DMS53 (cell line): ENCODE measurements around the gene COG2.
"Not testable (repeated sequence)": the region's sequence is repeated elsewhere in the genome, so short reads cannot be mapped to it uniquely, and the experiment has no call there.

Source experiments
- DNase-seq: peaks from one replicate; lab custom pipeline; 2025; lab: John Stamatoyannopoulos, UW

The COG2 gene

DNA sequence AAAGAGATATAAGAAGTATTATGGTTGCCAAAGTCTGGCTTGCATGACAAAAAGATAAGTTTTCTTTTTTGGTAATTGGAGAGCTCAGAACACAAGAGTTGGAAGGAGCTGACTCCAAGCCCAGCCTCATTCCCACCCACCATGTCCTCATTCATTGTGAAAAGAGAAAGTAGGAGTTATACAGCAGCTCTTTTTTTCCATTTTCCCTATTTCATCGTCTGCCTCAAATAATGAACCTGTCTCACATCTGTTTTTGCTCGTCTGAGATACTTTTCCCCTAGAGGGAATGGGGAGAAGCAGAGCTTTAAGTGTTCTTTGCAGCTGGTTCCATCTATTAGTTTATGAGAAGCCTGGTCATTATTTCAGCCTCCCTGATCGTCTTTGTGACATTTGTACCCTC, 36.9 kb downstream of the COG2 start:
- no peak for DNase-seq

DNA sequence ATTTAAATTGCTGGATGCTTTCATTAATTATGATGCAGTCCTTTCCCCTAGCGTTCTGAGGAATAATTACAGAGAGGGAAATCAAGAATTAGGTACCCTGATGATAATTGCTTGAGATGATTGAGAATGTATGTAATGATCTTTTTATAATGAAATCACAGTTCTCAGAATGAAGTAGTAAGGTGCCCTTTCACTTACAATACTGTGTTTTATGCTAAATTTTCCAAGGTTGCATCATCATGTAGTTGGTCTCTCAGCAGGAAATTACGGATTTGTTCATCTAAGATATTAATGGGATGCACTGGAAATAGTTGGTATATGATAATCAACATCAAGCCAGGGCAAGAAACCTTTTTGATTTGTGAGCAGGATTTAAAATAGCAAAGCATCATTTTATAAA, 37.5 kb downstream of the COG2 start:
- DNase-seq: no peak

DNA sequence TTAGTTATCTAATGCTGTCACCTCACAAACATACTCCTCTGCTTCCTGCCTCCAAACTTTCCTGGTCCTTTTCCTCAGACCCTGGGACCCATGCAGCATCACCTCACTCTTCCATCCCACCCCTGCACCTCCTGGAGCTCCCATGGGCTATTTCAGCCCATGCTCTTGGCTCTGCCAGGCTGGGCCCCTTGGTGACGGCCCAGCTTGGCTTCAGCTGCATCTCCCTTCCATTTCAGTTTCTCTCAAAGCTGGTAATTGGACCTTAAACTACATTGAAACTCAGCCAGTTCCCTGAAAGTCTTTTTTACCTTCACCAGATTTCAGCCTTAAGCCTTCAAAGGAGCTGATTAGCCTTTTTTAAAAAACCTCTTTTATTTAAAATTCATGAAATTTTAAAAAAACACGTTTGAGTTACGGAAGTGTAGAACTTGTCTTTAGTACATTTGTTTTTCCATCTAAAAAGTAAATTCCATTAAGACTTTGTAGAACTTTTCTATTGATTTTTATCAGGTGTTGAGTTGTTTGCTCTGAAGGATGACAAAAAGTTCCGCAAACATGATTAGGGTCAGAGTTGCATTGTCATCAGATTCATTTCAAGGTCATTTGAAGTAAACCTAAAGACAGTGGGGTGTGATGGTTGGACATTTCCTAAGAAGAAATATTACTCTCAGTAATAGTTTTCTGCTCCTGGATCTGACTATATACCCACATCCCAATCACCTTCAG, 38.2 kb downstream of the COG2 start:
- peak; percentile 38 for DNase-seq

DNA sequence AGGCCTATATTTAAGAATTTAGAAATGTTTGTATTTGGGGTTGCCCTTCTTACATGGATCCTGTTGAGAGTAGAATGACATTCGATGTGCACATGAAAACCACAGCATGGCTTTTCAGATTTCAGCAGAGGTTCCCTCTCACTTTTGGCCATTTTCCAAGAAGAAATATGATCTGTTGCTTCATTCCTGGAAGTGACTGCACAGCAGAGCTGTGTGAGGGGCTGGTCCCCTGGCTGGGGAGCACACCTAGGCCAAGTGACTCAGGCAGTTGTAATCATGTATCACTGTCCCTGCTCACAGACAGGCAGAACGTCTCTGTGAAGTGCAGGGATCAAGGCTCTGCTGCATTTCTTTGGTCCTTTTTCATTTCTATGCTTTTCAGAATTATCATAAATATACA, 39.3 kb downstream of the COG2 start:
- peak; percentile 91 for DNase-seq

DNA sequence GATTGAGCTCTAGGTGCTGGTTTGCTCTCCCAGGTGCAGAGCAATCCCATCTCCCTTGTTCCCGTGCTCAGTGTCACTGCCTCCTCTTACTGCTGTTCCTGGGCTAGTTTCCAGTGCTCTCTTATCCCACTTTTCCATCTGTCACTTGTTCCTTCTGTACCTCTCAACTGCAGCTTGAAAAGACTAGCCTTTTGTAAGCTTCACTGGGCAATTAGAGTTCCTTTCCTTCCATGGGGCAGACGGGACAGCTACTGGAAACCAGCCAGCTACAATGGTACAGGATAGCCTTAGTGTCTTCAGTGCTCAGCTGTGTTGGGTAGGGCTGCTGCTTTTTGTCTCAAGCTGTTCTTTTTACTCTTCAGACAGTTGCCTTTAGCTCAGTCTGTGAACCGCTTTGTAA, 40.0 kb downstream of the COG2 start:
- DNase-seq: no peak

DNA sequence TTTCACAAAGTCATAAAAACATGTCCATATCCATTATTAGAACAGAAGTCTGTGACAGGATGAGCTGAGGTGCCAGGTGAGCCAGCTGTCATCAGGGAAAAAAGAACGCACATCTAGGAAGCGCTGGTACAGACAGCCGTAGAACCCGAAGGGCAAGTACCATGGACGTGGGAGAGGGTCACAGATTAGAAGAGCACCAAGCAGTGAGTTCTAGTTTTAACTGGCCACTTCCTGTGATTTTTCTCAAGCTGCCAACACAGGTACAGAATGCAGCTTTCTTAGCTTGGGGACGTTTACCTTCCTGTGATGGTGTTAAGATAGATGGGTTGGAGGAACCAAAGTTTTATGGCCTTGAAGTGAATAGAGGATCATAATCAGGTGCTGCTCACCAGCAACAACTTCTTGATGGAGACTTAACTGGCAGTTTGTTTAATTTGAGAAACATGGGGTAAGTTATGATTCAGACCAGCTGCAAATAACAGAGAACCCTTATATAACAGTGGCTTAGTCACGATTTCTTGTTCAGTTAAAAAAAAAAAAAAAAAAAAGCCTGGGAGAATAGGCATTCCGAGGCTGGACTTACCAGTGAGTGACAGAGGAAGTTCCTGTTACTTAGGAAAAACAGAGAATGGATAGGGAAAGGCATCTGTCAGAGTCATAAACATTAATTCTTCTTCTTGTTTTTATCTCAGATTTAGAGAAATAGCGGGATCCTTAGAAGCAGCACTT, 40.8 kb downstream of the COG2 start:
- DNase-seq: no peak

DNA sequence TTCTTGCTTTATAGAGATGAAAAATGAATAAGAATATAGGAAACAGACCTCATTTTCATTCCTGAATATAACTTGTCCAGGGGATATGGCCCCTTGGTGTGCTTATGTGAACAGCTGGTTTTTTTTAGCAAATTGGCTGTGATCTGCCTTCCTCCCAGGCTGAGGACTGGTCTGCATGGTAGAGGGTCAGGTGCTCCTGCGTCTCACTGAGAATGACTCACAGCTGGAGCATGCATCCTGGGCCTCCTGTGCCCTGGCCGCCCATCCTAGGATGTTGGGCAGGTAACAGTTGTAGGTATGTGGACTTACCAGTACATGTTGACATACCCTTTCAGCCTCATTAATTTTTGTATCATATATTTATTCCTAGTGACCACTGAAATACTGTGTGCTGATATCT, 41.9 kb downstream of the COG2 start:
- DNase-seq: no peak

DNA sequence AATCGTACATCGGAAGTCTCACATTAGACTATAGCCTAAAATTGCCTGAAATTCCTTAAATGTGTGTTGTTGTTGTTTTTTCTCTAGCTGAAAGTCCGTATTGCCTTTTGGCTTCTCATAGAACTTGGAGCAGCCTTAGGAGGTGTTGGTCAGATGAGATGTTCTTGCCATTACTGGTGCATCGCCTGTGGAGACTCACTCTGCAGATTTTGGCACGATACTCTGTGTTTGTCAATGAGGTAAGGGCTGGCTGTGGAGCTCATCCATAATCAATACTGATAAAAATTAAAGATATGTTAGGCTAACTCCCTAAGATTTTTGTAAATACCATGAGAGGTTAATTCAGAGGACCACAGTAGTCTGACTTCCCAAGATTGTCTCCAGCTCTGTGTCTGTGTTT, 42.7 kb downstream of the COG2 start:
- no peak for DNase-seq

DNA sequence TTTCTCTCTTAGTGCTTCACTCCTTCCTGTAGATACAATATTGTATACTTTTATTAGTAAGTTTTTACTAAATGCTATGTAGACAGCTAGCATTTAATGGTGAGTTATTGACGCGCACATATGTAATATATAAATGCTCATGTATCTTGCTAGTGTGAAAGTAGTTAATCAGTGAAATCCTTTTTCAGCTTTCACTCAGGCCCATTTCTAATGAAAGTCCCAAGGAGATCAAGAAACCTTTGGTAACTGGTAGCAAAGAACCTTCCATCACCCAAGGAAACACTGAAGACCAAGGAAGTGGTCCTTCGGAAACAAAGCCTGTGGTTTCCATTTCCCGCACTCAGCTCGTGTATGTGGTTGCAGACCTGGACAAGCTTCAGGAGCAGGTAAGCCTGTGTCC, 44.5 kb downstream of the COG2 start:
- no peak for DNase-seq

DNA sequence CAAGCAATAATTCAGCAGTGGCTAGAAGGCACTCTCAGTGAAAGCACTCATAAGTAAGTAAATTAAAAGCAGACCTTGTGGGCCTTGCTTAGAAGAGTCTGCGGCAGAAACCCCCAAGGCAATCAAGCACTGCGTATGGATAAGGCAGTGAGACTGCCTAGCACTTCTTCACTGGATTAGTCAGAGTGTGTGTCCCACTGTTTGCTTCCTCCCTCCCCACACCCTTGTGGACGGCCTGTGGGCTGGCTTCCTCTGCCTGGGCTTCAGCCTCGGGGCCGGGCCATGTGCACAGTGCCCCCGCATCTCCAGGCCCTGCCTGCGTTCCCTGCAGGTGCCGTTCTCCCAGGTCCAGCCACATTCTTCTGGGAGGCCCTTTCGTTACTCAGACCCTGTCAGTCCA, 47.8 kb downstream of the COG2 start:
- DNase-seq: no peak

DNA sequence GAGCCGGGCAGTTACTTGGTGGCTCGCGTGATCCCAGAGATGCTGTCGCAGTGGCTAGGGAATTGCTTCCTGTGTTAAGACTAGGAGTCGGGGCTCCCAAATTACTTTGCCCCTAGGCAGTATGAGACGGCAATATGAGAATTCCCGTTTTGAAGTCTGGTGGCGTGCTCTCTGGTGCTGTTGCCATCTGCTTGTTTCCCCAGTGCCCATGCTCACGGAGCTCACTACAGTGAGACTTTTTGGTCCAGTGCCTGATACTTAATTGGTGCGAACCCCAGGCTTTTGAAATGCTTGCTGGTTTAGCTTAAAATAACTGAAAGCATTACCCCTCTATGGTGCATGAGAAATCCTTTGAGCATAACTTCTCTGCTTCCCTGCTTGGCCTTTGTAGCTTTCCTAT, 49.3 kb downstream of the COG2 start:
- no peak for DNase-seq

DNA sequence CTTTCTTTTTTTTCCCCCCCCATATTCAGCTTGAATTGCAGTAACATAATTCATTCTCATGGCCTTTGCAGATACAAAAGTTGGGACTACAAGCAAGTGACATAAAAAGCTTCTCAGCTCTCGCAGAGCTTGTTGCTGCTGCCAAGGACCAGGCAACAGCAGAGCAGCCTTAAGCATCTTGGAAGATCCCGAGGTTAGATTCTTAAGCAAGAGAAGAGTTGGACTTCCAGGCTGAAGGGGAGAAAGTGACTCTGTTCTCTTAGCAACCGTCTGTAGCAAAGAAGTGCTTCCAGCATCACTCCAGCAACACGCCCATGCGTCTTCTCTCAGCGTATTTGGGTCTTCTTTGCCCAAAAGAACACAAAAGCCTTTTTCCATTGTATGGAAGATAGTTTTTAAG, 50.9 kb downstream of the COG2 start:
- no peak for DNase-seq

DNA sequence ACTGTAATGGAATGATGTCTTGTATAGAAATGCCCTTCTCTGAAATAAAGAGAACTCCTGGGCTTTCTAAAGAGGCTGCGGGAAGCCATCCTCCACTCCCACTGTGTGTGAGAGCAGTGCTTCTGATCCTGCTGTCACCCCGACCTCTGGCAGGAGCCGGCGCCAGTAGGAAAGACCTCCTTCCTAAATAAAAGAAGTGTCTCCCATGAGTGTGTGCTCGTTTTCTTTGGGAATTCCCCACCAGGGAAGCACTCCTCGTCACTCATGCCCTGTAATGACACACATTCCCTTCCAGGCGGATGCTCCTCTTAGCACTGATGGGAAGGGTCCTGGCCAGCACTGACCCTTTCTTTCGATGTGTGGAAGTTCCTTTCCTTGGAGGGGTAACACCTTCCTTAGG, 51.5 kb downstream of the COG2 start:
- no peak for DNase-seq

DNA sequence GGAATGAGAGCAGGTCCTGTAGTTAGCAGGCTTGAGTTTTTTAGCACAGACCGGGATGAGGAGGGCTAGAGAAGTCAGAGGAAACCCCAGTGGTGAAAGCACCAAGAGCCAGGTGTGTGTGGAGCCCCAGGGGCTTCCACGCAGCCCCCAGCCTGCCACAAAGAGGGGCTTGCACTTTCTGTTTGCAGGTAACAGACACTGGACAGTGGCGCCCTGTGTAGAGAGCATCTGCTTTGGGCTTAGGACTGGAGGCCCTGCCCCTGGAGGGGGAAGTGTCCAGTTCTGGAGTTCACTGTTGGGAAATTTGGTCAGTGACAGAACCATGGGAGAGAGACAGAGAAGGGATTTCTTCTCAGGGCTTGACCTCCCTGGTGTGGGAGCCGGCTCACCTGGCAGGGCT, 52.2 kb downstream of the COG2 start:
- no peak for DNase-seq

DNA sequence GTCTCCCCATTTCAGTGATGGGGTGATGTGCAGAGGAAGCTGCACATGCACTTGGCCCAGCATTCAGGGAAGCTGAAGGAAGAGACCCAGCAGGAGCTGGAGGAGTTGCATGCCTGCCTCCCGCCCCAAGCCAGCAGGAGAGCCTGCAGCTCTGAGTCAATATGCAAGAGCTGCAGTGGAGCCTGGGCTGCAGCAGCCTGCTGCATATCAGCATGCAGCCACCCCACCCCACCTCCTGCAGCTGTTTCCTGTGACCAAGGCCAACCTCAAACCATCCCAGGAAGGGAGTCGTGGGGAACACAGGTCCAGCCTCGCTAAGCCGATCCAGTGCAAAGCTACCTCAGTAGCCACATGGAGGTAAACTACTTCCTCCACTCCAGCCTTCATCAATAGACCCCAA, 52.7 kb downstream of the COG2 start:
- DNase-seq: no peak

DNA sequence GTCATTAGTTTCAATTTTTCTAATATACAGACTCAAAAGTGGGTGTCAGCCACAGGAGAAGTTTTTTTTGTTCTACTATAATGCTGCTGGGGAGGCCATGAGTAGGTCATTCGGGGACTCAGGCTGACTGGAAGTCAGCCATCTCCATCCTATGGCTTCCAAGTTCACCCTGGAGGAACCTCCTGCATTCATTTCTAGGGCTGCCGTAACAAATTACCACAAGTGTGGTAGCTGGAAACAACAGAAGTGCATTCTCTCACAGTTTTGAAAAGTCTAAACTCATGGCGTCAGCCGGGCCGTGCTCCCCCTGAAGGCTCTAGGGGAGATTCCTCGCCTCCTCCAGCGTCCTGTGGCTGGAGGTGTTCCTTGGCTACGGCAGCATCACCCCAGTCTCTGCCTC, 53.9 kb downstream of the COG2 start:
- no peak for DNase-seq

DNA sequence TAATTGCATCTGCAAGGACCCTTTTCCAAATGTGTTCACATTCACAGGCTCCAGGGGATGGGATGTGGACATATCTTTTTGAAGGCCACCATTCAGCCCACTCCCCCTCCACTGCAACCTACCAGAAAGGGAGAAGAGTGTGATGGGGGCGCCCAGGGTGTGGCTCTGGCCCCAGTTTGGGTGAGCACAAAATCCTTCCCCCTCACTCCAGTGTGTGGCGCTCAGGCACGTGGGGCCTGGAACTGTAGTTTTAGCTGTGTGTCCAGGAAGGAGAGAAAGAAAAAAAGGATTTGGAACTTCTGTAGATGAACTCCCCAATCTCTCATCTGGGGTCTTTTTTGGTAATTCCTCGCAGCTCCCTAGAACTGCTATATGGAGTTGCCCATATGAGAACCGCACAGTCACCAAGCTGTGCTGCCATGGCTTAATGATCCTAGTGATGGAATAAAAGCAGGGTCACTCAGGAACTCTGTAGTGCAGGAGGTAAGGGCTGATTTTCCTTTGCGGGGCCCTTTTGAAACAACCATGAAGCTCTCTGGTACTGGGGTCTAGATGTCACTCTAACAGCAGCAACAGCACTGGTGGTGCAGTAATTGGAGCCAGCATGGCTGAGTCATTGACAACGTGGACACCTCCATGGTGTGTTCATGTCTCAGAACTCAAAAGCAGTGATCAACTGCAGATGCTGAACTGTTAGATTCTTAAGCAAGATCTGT, 54.6 kb downstream of the COG2 start:
- DNase-seq: no peak

DNA sequence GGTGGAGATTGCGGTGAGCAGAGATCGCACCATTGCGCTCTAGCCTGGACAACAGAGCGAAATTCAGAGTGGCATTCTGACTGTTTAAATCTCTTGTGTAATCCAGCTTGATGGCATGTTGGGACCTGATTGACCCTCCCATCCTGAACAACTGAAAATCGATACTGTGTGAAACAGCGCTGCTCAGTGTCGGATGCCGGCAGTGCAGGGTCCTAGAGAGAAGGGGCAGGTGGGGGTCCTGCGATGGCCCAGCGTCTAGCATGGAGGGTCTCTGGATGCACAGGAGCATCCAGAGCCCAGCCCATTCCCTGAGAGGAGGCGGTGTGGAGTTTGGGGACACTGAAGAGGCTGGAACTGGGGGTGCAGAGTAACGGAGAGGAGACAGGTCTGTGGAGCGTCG, 55.8 kb downstream of the COG2 start:
- no peak for DNase-seq

DNA sequence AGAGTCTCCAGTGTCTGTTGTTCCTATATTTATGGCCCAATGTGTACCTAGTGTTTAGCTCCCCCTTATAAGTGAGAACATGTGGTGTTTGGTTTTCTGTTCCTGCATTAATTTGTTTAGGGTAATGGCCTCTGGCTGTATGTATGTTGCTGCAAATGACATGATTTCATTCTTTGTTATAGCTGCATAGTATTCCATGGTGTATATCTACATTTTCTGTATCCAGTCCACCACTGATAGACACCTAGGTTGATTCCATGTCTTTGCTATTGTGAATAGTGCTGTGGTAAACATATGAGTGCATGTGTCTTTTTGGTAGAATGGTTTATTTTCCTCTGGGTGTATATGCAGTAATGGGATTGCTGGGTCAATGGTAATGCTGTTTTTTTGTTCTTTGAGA, 56.7 kb downstream of the COG2 start:
- DNase-seq: not testable (repeated sequence)

DNA sequence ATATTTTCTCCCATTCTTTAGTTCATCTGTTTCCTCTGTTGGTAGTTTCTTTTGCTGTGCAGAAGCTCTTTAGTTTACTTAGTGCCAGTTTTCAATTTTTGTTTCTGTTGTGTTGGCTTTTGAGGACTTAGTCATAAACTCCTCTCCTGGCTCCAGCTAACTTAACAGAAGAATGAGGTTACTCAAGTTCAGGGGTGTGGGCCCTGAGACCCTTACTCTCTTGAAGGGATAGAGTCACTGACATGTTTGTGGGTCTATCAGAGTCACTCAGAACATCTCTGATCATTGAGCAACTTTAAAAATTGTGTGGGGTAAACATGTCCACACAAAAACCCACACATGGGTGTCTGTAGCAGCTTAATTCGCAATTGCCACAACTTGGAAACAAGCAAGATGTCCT, 57.4 kb downstream of the COG2 start:
- no peak for DNase-seq

DNA sequence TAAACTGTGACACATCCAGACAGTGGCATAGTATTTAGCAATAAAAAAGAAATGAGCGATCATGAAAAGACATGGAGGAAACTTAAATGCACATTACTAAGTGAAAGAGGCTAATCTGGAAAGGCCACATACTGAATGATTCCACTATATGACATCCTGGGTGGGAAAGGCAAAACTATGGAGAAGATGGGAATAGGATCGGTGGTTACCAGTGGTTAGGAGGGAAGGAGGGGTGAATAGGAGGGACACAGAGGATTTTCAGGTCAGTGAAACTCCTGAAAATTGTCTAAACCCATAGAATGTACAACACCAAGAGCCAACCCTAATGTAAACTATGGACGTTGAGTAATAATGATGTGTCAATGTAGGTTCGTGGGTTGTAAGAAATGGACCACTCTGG, 57.9 kb downstream of the COG2 start:
- DNase-seq: no peak

DNA sequence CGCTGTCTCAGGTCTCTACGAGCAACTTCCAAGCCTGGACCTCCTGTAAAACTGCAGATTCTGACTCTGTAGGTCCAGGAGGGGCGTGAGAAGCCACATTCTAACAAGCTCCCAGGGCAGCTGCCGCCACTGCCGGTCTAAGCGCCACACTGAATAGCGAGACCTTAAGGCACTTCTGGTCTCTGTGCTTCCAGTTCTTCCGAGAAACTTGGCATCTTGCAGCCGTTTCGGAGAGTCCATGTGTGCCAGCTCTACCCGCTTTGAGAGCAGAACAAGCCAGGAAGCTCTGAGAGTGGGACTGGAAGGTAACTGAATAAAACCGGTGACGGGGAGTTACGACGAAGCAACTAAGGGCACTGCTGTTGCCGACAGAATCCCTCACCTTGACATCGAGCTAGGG, 59.2 kb downstream of the COG2 start:
- DNase-seq: no peak
